Uterus (tissue), 2 donors: ENCODE measurements around the gene DNAJC7.

ENCODE experiments used
- POLR2A ChIP-seq, 2 donors: fragments of 450-650 bp; IDR thresholded peaks; one replicate each; pipeline ENCODE4 v1.6.1; 2016; ENCODE audit warnings: antibody characterized with exemption in 2 of 2, mild to moderate bottlenecking in 1 of 2, moderate library complexity in 1 of 2
- TF ChIP-seq, protein P1 (sequence below), 4 experiments: fragments of 200-600 bp in 2 of 4; fragments of 450-650 bp in 2 of 4; sonication (generic) in 2 of 4; IDR thresholded peaks; one replicate each; pipeline ENCODE4 v1.5.1; 2016 to 2019; ENCODE audit warnings: antibody characterized with exemption in 4 of 4, mild to moderate bottlenecking in 2 of 4, moderate library complexity in 1 of 4

DNA sequence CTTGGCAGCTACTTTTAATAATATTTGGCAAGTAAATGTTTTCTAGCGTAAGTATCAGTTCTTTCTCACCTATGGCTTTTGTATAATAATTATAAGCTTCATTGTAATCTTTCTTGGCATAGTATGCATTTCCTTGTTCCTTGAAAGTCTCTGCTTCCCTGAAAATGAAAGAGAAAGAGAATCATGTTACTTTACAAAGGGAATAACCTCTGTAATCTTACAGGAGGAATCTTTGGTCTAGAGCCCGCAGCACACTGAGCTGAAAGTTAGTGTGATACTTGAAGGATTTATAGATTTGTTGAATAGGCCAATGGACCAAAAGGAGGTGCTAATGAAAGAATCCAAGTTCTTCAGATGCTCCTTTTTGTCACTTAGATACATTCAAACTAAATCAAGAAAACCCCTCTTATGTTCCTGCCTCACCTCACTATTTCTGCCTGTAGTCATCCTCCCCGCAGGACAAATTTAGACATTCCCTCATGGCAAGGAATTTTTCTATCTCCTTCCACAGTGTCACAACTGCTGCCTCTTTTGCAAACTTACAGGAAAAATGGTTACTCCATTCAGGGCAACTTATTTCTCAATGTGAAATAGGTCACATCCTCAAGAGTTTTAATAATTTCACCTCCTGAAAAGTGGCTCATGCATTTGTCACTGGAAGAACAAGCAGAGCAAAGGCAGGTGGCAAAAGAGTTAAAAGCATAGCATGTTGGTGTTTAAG, 16.7 kb downstream of the DNAJC7 start:
- TF ChIP-seq, protein P1, sequence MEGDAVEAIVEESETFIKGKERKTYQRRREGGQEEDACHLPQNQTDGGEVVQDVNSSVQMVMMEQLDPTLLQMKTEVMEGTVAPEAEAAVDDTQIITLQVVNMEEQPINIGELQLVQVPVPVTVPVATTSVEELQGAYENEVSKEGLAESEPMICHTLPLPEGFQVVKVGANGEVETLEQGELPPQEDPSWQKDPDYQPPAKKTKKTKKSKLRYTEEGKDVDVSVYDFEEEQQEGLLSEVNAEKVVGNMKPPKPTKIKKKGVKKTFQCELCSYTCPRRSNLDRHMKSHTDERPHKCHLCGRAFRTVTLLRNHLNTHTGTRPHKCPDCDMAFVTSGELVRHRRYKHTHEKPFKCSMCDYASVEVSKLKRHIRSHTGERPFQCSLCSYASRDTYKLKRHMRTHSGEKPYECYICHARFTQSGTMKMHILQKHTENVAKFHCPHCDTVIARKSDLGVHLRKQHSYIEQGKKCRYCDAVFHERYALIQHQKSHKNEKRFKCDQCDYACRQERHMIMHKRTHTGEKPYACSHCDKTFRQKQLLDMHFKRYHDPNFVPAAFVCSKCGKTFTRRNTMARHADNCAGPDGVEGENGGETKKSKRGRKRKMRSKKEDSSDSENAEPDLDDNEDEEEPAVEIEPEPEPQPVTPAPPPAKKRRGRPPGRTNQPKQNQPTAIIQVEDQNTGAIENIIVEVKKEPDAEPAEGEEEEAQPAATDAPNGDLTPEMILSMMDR (IDR thresholded peaks at IDR 0.05) = no peak
- no peak for TF ChIP-seq POLR2A (IDR thresholded peaks at IDR 0.05)
